OCI-LY7 (cell line): ENCODE measurements around the gene KIF13A. TPM values are rescaled to one million over a fixed set of nuclear protein-coding genes. Genes with fewer than 3 reads are reported as not detected.

Experiments used
- BruUV-seq: library from RNA; stranded (reverse); fragments of 400-500 nt; replicated peaks from 2 replicates; lab custom pipeline; 2021; lab: Mats Ljungman, UMichigan
- CTCF ChIA-PET: fragments of 300-600 bp; sonication (Branson Sonifier 250); formaldehyde crosslinking; loops from one replicate; lab custom pipeline; 2022; ENCODE audit warnings: antibody characterized with exemption; ENCODE audit not compliant: unreplicated experiment; lab: Charles Lee
- POLR2A ChIA-PET: fragments of 300-600 bp; sonication (Branson Sonifier 250); formaldehyde crosslinking; loops from one replicate; lab custom pipeline; 2022; ENCODE audit warnings: antibody characterized with exemption; lab: Charles Lee
- DNase-seq: peaks from one replicate; pipeline ENCODE4 v3.0.0-alpha.2; 2015; ENCODE audit warnings: low spot score
- H2AFZ ChIP-seq: fragments of 200-600 bp; sonication (generic), shearing (Covaris generic); 2 replicates; pipeline ENCODE4 v1.6.1; 2014; ENCODE audit warnings: mild to moderate bottlenecking, antibody characterized with exemption, low read length, moderate library complexity
- H3K27ac ChIP-seq: fragments of 200-600 bp; sonication (generic); 2 replicates; pipeline ENCODE4 v1.5.1; 2014; ENCODE audit warnings: mixed run types, low read depth, mild to moderate bottlenecking, moderate library complexity, low read length, inconsistent platforms; ENCODE audit not compliant: poor library complexity, severe bottlenecking
- H3K36me3 ChIP-seq: fragments of 200-600 bp; sonication (generic); 2 replicates; pipeline ENCODE4 v1.6.1; 2014; ENCODE audit warnings: mild to moderate bottlenecking, antibody characterized with exemption, low read length, moderate library complexity, mixed read lengths; ENCODE audit not compliant: insufficient read depth
- H3K4me1 ChIP-seq: fragments of 200-600 bp; sonication (generic); 2 replicates; pipeline ENCODE4 v1.5.1; 2014; ENCODE audit warnings: mild to moderate bottlenecking, low read length; ENCODE audit not compliant: insufficient read depth, poor library complexity, severe bottlenecking
- H3K4me2 ChIP-seq: fragments of 200-600 bp; sonication (generic); 2 replicates; pipeline ENCODE4 v1.6.1; 2014; ENCODE audit warnings: mild to moderate bottlenecking, low read length
- H3K4me3 ChIP-seq: fragments of 200-600 bp; sonication (generic); 2 replicates; pipeline ENCODE4 v1.5.1; 2014; ENCODE audit warnings: mild to moderate bottlenecking, low read depth, low read length; ENCODE audit not compliant: poor library complexity, severe bottlenecking
- H3K79me2 ChIP-seq: fragments of 200-600 bp; sonication (generic); 2 replicates; pipeline ENCODE4 v1.6.1; 2016; ENCODE audit warnings: low read depth, mild to moderate bottlenecking, low read length, moderate library complexity, mixed read lengths; ENCODE audit not compliant: insufficient read depth
- H3K9me2 ChIP-seq: fragments of 200-600 bp; sonication (generic); 2 replicates; pipeline ENCODE4 v1.6.1; 2016; ENCODE audit warnings: mild to moderate bottlenecking, low read length, mixed read lengths; ENCODE audit not compliant: insufficient read depth
- H3K9me3 ChIP-seq: fragments of 200-600 bp; sonication (generic); 2 replicates; pipeline ENCODE4 v1.6.1; 2014; ENCODE audit warnings: mild to moderate bottlenecking, mixed run types, low read length, mixed read lengths
- H4K20me1 ChIP-seq: fragments of 200-600 bp; sonication (generic); 2 replicates; pipeline ENCODE4 v1.6.1; 2014; ENCODE audit warnings: mild to moderate bottlenecking, antibody characterized with exemption, low read length, moderate library complexity, mixed read lengths; ENCODE audit not compliant: insufficient read depth
- EZH2phosphoT487 ChIP-seq: fragments of 200-600 bp; sonication (generic); IDR thresholded peaks from 2 replicates; pipeline ENCODE4 v1.6.1; 2018; ENCODE audit warnings: low read depth, borderline replicate concordance, mild to moderate bottlenecking, mixed run types, antibody characterized with exemption, low read length, moderate library complexity, mixed read lengths
- intact Hi-C: fragments of 100-400 bp; cut with micrococcal nuclease; formaldehyde crosslinking; loops from one replicate; pipeline ENCODE4 v1.10.0; 2022; ENCODE audit not compliant: unreplicated experiment
- total RNA-seq, 2 experiments: library from RNA; depleted of rRNA in 1 of 2; stranded (reverse); fragments of >200 nt in 1 of 2; shearing (Covaris generic) in 1 of 2; gene quantifications; 2 replicates each; pipeline ENCODE4 v1.2.3, GENCODE V29; 2014 to 2022
- TF ChIP-seq, protein P1 (sequence below): fragments of 200-600 bp; sonication (generic); conservative IDR thresholded peaks from 2 replicates; pipeline ENCODE4 v1.5.1; 2014; ENCODE audit warnings: mild to moderate bottlenecking, antibody characterized with exemption, low read length, moderate library complexity, mixed read lengths

The KIF13A gene
- total RNA-seq, 2 experiments from 2014 or later: 1.5 TPM; not detected in 1

DNA sequence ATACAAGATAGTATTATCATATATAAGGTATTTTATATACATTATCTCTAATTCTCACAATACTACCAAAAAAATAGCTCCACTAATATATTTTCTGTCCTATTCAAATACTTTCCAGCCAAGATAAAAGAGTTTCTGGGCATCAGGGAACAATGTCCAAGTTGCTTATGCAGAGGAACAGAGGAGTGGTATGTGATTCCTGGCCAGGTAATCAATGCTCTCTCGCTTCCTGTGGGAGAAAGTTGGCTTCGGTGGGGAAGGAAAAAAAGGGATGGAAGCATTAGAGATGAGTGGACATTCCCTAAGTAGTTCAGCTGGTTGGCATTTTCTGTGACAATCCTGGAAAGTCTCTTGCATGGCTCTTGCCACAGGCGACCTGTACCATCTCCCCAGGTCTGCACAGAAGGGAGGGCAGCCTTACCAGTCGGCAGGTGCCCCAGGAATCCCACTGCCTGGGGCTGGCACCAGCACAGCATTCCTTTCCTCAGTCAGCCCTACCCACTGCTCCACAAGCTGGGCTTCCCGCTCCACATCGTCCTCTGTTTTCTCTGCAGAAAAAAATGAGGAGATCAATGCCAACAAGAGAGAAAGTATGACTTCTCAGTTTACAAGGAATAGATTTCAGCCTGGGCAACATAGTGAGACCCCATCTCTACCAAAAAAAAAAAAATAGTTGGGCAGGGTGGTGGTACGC, 202.2 kb downstream of the KIF13A start:
- H3K79me2 ChIP-seq: no peaks in the 10 kb centered on the region
- no peak overlapping the region for H2AFZ ChIP-seq
- H3K4me1 ChIP-seq: no peaks in the 10 kb centered on the region
- CTCF ChIA-PET: no interaction called here
- no peak overlapping the region for H3K4me3 ChIP-seq
- BruUV-seq: no TSS peak
- no peaks in the 10 kb centered on the region for H3K9me3 ChIP-seq
- H3K27ac ChIP-seq: no peak overlapping the region
- POLR2A ChIA-PET: interaction anchor here (1.3 kb wide), 1 partner anchor 41 kb away, joined by 3 read pairs; no protein-coding TSS in a partner anchor
- no peaks in the 10 kb centered on the region for H3K9me2 ChIP-seq
- DNase-seq: no peak
- H4K20me1 ChIP-seq: no peaks in the 10 kb centered on the region
- H3K36me3 ChIP-seq: no peaks in the 10 kb centered on the region
- intact Hi-C loops: no loop called here
- TF ChIP-seq, protein P1, sequence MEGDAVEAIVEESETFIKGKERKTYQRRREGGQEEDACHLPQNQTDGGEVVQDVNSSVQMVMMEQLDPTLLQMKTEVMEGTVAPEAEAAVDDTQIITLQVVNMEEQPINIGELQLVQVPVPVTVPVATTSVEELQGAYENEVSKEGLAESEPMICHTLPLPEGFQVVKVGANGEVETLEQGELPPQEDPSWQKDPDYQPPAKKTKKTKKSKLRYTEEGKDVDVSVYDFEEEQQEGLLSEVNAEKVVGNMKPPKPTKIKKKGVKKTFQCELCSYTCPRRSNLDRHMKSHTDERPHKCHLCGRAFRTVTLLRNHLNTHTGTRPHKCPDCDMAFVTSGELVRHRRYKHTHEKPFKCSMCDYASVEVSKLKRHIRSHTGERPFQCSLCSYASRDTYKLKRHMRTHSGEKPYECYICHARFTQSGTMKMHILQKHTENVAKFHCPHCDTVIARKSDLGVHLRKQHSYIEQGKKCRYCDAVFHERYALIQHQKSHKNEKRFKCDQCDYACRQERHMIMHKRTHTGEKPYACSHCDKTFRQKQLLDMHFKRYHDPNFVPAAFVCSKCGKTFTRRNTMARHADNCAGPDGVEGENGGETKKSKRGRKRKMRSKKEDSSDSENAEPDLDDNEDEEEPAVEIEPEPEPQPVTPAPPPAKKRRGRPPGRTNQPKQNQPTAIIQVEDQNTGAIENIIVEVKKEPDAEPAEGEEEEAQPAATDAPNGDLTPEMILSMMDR: no peak
- no peak for TF ChIP-seq EZH2phosphoT487
- H3K4me2 ChIP-seq: no peak overlapping the region

DNA sequence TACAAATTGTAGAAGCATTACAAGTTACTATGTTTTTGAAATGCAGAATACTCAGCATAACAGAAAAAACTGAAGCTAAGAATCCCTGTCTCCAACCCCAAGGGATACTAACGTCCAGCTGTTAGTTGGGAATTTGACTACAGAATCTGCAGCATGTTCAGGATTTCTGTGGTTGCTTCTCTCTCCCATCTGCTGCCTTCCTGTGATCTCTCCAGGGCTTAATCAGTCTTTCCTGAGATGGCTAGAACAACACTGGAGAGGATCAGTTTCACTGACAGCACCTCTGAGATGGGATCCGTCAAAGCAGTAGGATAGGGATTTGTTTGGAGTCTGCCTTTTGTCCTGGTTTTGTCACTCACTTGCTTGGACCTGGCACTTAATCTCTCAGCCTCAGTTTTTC, 207.4 kb downstream of the KIF13A start:
- TF ChIP-seq, protein P1: no peak
- no peak for TF ChIP-seq EZH2phosphoT487
- H3K9me2 ChIP-seq: no peaks in the 10 kb centered on the region
- no peak overlapping the region for H3K4me2 ChIP-seq
- no peaks in the 10 kb centered on the region for H3K9me3 ChIP-seq
- H2AFZ ChIP-seq: no peak overlapping the region
- H3K79me2 ChIP-seq: no peaks in the 10 kb centered on the region
- ChIA-PET POLR2A (no interaction called here), CTCF (no interaction called here)
- H3K4me3 ChIP-seq: no peak overlapping the region
- intact Hi-C loops: no loop called here
- no peaks in the 10 kb centered on the region for H3K36me3 ChIP-seq
- no TSS peak for BruUV-seq
- no peak overlapping the region for H3K27ac ChIP-seq
- no peak for DNase-seq
- H4K20me1 ChIP-seq: no peaks in the 10 kb centered on the region
- H3K4me1 ChIP-seq: no peaks in the 10 kb centered on the region

DNA sequence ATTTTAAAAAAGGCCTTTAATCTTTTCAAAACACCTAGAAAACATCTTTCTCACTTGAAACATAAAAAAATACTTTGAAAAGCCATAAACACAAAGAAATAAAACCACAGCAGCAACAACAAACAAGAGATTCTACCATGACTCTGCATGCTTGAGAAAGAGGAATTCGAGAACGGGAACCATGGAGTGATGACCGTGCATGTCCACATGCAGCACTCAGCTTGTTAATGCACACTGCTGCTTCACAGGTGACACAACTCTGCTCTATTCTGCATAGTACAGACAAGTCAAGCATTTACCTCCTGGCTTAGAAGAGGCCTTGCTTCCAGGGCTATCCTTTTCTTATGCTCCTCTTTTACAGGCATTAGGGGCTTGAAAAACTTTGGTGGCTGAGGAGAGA, 215.8 kb downstream of the KIF13A start:
- intact Hi-C loops: no loop called here
- POLR2A ChIA-PET: no interaction called here
- no peak overlapping the region for H2AFZ ChIP-seq
- no peaks in the 10 kb centered on the region for H4K20me1 ChIP-seq
- H3K9me2 ChIP-seq: no peaks in the 10 kb centered on the region
- H3K4me2 ChIP-seq: no peak overlapping the region
- TF ChIP-seq, protein P1: no peak
- TF ChIP-seq EZH2phosphoT487: no peak
- CTCF ChIA-PET: no interaction called here
- H3K4me3 ChIP-seq: no peak overlapping the region
- H3K79me2 ChIP-seq: no peaks in the 10 kb centered on the region
- DNase-seq: no peak
- no TSS peak for BruUV-seq
- no peaks in the 10 kb centered on the region for H3K36me3 ChIP-seq
- H3K9me3 ChIP-seq: no peaks in the 10 kb centered on the region
- no peaks in the 10 kb centered on the region for H3K4me1 ChIP-seq
- no peak overlapping the region for H3K27ac ChIP-seq
